ENCODE results near the gene OVCH2.

DNA sequence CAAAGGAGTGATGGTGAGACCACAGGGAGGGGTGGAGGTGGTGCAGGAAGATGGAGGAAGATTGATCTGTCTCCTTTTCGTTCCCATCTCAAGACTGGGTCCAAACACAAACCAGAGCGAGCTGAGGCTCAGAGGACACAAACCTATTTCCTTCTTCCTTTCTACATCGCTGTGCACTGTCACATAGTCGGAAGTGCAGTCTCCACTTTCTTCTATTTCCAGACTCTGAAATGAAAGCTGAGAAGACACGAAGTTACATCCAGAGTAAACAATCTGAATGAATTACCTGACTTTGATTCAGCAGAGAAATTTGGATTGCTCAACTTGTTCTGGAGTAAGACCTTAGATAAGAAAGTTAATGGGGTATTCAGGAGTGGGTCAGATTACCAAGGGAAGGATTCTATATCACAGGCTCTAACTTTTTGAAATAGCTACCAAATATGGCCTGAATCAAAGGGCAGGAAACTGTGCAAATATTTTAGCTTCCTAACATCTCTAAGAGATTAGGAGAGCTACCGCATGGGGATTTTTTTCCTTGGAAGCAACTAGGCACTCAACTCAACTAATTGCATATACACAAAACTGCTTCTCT is 14.4 kb downstream of the OVCH2 start:
- TF ChIP-seq CTCF (IDR thresholded peaks at IDR 0.05 in 2 of 3, conservative IDR thresholded peaks at IDR 0.05 in 1 of 3; ENCODE audit: control insufficient read depth in 2 of 3, extremely low read depth in 1 of 3, insufficient read depth in 1 of 3, low read depth in 3 of 3, low read length in 3 of 3) (no peak), ZNF207 (IDR thresholded peaks at IDR 0.05; ENCODE audit: borderline replicate concordance) (no peak), EP300 (IDR thresholded peaks at IDR 0.05; ENCODE audit: borderline replicate concordance in 1 of 2, control insufficient read depth in 1 of 2, low read depth in 2 of 2, low read length in 2 of 2) (no peak), RAD21 (IDR thresholded peaks at IDR 0.05; ENCODE audit: insufficient read depth, low read depth, low read length) (no peak), POLR2AphosphoS5 (IDR thresholded peaks at IDR 0.05; ENCODE audit: low read length) (no peak), SIN3A (IDR thresholded peaks at IDR 0.05; ENCODE audit: low read depth, low read length) (no peak), SUZ12 (IDR thresholded peaks at IDR 0.05; ENCODE audit: unreplicated experiment) (no peak), TCF7 (IDR thresholded peaks at IDR 0.05; ENCODE audit: borderline replicate concordance) (no peak), CBX5 (IDR thresholded peaks at IDR 0.05; ENCODE audit: low read depth) (no peak), NFIC (IDR thresholded peaks at IDR 0.05; ENCODE audit: low read depth, low read length) (no peak), CREB1 (IDR thresholded peaks at IDR 0.05; ENCODE audit: low read depth) (no peak), SRF (IDR thresholded peaks at IDR 0.05; ENCODE audit: low read depth in 2 of 2, low read length in 2 of 2) (no peak), RB1 (IDR thresholded peaks at IDR 0.05; ENCODE audit: borderline replicate concordance) (no peak)
